ENCODE measurements around the gene OSBPL8.
A peak's percentile ranks its signal among the peaks of the same experiment; 100 is the strongest.

OSBPL8 gene, protein sequence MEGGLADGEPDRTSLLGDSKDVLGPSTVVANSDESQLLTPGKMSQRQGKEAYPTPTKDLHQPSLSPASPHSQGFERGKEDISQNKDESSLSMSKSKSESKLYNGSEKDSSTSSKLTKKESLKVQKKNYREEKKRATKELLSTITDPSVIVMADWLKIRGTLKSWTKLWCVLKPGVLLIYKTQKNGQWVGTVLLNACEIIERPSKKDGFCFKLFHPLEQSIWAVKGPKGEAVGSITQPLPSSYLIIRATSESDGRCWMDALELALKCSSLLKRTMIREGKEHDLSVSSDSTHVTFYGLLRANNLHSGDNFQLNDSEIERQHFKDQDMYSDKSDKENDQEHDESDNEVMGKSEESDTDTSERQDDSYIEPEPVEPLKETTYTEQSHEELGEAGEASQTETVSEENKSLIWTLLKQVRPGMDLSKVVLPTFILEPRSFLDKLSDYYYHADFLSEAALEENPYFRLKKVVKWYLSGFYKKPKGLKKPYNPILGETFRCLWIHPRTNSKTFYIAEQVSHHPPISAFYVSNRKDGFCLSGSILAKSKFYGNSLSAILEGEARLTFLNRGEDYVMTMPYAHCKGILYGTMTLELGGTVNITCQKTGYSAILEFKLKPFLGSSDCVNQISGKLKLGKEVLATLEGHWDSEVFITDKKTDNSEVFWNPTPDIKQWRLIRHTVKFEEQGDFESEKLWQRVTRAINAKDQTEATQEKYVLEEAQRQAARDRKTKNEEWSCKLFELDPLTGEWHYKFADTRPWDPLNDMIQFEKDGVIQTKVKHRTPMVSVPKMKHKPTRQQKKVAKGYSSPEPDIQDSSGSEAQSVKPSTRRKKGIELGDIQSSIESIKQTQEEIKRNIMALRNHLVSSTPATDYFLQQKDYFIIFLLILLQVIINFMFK

DNA sequence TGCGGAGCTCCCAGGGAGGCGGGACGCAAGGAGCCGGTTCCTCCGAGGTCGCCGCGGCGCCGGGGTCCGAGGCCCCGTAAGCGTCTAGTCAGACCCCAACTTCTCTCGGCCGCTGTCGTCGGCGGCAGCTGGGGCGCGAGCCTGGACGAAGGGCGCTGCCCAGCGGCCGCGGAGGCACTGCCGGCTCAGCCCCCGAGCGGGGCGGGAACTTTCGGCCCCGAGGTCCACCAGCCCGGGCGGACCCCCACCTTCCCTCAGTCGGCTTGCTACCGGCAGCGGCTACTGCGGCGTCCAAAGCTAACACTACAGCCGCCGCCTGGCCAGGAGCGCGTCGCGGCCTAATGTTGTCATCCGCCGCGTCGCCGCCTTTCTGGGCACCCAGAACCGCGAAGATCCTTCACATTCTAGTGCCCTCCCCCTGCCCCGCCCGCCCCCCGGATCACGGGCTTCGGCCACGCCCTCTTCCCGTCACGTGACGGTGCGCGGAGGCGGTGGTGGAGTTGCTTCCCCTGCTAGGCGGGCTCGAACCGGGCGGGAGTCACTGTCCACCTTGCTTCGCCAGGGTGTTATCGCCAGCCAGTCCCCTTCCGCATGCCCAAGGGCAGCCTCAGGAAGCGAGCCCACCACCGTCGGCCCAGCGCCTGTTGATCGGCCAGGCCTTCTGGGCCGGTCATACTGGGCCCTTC, at the start of gene OSBPL8:
Gene OSBPL8 (minus strand): TSS at position 372 of the 686 bp plus-strand sequence. CDS start 72,220 bp downstream, outside the sequence.
- DNase-seq (ENCODE audit: low spot score) = peak; percentile 93

DNA sequence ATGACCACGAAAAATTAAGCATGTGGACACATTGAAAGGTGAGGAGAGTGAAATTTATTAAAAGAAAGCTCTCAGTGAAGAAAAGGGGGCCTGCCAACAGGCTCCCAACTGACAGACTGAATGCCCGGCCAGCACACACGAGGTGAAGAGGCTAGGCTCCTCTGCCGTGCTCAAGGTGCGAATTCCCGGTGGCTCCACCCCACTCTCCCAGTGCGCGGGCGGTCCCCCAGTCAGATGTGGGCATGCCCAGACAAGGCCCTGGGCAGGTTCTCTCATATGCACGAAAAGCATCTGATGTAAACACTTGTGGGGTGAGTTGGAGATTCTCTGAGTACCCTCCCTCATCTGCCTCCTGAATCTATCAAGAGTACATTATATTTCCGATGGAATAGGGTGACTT, 48.5 kb upstream of the OSBPL8 start:
- no peak for DNase-seq (ENCODE audit: low spot score)

DNA sequence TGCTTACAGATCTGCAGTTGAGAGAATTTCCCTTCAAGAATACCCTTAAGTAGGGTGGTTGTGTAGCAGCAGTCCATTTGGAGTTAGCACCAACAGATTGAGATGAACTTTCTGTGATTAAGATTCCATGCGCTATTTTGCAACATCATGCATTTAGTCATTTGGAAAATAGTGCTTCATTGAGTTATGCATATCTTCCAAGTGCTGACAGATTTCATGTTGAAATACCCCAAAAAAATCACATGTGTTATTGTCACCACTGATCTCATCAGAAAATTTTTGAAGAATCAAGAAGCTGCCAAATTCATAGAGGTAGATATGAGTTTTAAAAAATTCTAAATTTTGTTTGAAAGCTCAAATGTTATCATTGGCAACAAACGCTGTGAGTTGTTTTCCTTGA, 35.5 kb upstream of the OSBPL8 start:
- DNase-seq (ENCODE audit: low spot score) = no peak

DNA sequence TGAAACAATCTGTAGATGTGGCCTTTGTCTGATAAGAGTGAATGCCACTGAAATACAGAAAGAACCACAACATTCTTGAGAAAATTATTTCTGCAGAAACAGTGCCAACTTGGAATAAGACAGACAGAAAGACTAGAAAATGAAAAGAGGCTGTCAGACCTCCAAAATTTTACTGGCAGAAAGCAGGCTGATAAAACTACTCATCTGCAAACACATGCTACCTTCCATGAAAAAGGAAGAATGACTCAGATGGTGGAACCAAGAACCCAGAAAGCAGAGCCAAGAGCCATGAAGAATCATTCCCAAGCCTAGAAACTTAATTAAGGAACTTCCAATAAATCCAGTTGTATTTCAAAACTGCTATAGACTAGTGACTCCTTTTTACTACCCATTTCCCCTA, 31.9 kb upstream of the OSBPL8 start:
- DNase-seq (ENCODE audit: low spot score) = no peak

DNA sequence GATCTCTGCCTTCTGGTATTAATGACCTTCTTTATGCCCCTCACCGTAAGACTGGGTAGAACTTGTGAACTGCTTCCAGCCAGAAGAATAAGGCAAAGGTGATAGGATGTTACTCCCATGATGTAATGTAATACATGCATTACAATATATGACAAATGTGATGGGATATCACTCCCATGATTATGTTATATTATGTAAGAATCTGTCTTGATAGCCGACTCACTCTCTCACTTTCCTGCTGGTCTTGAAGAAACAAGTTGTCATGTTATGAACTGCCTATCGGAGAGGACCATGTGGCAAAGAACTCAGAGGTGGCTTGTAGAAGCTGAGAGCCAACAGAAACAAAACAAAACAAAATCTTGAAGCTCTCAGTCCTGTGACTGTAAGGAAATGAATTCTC, 30.6 kb upstream of the OSBPL8 start:
- no peak for DNase-seq (ENCODE audit: low spot score)

DNA sequence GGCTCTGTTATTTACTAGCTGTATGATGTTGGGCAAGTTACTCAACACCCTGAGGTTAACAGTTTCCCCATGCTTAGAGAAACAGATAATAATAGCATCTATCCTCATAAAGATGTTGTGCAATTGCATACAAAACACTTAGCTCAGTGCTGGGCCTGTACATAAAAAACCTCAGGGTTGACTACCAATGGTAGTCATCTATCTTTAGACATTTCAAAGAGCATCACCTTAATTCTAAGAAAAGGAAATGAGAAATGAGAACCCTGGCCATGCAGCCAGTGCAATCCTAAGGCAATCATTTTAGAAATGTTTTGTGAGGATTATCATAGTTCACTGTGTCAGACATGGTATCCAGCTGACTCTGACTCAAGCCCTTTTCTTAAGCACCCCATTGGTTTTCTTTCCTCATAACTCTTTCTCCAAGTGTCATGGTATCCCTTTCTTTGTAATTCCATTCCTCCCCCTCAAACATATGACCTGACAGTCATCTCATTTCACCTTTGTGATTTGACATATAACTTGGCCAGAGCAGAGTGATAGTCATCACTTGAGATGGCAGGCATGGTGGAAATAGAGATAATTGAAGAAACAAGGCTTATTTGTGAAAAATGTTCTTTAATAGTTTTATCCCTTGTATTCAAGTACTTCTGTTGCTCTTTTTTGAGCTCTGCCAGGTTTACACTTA, 29.5 kb upstream of the OSBPL8 start:
- no peak for DNase-seq (ENCODE audit: low spot score)

DNA sequence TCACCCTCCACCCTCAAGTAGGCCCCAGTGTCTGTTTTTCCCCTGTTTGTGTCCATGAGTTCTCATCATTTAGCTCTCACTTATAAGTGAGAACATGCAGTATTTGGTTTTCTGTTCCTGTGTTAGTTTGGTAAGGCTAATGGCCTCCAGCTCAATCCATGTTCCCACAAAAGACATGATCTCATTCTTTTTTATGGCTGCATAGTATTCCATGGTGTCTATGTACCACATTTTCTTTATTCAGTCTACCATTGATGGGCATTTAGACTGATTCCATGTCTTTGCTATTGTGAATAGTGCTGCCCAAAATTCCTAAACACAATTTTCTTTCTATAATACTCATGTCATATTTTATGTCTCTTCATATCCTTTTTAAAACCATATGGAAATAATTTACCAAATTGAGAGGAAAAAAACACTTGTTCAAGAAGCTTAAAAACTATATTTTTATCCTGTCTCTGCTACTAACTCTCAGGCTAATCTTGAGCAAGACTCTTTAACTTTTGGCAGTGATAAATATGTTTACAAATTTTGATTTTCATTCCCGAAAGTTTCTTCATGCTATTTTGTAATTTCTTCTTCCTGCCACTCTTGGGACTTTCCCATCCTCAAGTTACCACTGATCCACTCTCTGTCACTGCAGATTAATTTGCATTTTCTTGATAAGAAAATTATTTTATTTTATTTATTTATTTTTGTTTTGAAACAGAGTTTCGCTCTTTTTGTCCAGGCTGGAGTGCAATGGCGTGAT, 28.0 kb upstream of the OSBPL8 start:
- no peak for DNase-seq (ENCODE audit: low spot score)

DNA sequence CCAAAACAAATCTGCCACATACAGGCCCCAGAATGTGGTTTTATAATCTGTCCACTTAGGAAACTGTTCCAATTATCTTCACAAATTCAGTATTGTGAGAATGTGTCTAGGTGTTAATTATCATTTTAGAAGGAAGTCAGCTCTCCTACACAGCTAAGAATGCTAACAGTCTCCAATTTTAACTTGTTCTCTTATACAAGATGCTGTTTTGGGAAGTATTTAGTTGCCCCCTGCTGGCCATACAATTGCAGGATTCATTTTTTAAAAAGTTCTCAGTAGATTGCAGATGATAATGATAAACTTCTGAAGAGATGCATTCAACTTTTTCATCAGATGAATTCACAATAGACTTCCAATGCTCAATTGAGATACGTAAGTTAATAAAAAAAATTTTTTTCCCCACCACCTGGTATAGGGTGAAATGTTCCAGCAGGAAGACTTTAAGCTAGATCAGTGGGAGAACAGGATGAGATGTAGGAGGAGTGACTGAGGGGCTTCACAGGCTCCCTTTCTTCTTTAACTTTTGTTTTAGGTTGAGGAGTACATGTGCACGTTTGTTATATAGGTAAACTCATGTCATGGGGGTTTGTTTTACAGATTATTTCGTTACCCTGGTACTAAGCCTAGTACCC, 27.3 kb upstream of the OSBPL8 start:
- no peak for DNase-seq (ENCODE audit: low spot score)

DNA sequence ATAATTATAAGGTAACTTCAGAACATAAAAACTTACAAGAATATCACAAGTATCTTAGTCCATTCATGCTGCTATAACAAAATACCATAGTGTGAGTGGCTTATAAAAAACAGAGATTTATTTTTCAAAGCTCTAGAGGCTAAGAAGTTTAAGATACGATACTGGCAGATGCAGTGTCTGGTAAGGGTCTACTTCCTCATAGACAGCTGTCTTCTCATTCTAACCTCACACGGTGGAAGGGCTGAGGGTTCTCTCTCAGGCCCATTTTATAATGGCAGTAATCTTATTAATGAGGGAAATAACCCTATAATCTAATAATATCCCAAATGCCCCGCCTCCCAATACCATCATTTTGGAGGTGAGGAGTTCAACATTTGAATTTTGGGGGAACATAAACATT, 23.7 kb upstream of the OSBPL8 start:
- no peak for DNase-seq (ENCODE audit: low spot score)

DNA sequence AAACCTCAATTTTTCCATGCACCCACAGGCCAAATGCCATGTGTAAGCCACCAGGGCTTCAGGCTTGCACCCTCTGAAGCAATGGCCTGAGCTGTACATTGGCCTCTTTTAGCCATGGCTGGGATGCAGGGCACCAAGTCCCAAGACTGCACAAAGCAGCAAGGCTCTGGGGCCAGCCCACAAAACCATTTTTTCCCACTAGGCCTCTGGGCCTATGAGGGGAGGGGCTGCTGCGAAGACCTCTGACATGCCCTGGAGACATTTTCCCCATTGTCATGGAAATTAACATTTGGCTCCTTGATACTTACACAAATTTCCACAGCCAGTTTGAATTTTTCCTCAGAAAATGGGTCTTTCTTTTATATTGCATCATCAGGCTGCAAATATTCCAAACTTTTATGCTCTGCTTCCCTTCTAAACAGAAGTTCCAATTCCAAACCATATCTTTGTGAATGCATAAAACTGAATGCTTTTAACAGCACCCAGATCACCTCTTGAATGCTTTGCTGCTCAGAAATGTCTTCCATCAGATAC, 14.3 kb upstream of the OSBPL8 start:
- DNase-seq (ENCODE audit: low spot score) = no peak

DNA sequence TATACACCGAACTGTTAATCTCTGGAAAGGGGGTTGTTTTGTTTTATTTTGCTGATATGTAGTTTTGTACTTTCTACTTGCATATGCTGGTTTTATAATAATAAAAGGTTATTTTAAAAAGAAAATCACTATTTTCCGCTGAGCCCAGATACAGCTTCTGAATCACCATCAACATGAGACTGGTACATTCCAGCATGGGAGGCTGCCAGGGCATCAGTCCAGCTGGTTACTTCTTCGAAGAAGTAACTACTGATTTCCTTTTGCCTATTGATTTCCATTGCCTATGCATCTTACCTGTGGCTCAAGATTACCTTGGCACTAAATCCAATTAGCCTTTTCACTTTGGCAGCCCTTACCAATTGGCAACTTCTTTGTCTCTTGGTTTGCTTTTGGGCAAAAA, 11.7 kb upstream of the OSBPL8 start:
- DNase-seq (ENCODE audit: low spot score) = no peak

DNA sequence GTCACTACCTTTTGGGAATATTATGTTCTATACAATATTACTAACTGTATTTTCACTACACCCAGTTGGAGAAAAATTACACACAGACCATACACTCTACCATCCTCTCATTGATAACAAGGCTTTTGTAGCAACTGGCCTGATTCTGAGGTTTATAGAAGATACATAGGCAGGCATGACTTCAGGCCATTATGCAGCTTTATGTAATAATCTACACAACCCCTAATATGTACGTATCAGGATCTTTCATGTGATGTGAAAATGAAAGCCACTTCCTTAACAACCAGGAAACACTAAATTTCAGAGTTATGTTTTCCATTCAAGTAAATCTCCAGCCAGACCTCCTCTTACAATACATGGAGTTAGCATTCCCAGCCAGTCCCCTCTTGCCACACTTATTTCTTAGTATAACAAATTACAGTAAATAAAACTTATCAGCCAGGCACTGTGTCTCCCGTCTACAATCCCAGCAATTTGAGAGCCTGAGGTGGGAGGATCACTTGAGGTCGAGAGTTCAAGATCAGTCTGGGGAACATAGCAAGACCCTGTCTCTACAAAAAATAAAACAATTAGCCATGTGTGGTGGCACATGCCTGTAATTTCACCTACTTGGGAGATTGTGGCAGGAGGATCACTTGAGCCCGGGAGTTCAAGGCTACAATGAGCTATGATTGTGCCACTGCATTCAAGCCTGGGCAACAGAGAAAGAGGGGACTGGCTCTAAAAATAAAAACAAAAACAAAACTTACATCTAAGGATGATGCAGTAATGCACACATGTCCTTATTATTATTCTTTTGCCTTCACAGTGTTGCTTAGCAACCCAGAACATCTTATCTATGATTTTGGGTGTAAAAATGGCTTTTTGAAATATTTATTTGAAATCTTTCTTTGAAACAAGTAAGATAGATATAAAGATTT, 10.4 kb upstream of the OSBPL8 start:
- DNase-seq (ENCODE audit: low spot score) = no peak

DNA sequence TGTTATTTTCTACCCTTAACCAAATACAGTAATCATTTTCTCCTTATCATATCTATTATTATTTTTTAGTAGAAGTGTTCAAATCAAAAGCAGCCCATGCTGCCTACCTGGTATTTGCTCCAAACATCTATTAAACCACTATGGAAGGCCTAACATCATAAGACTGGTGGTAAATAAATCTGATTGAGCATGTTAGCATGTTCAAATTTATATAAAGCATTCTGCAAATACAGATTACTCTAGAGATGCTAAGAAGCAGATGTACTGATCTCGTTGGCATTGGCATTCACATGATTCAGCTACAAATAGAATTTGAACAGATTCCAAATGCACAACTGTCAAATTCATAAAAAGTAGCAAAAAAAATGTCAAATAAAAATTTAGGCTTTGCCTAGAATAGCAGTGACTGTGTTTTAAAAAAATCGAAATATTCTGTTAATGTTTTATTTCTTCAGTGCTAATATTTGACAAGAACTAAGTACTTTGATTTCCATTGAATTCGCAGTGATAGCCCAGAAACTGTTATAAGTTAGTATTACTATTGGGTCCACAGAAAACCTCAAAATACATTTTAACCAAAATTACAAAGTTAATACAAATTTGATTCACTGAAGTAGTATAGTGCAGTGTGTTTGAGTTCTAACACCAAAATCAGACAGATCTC, 9.4 kb upstream of the OSBPL8 start:
- DNase-seq (ENCODE audit: low spot score) = peak; percentile 51

DNA sequence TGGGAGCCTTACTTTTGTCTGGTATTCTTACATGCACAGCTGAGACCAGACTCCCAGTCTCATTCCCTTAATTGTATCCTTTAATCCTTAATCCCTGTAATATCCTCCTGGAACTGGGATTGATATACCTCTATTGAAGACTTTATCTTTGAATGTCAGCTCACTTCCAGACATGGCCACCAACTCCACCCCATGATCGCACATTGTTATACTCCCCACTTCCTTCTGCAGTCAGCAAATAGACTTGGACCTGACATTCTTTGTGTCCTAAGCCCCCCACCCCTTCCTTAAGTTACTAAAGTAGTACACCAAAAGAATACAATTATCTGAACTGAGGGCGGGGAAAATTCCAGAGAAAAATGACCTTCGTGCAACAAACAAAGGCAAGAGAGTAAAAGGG, 8.6 kb upstream of the OSBPL8 start:
- no peak for DNase-seq (ENCODE audit: low spot score)

DNA sequence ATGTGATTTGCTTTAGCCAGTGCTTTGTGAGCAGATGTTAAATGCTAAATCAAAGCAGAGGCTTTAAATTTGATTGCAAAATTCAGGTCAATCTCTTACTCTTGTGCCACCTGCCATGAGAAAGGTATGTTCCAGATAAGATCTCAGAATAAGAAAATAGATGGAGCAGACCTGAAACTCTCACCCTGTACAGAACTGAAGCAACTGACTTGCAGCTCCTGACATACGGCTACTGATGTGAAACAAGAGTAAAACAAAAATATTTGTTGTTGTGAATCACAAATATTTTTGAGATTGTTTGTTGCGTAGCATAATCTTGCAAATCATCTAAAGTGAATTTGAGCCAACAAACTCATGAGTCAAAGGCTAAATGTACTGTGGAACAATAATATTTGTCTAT, 3.5 kb upstream of the OSBPL8 start:
- no peak for DNase-seq (ENCODE audit: low spot score)

DNA sequence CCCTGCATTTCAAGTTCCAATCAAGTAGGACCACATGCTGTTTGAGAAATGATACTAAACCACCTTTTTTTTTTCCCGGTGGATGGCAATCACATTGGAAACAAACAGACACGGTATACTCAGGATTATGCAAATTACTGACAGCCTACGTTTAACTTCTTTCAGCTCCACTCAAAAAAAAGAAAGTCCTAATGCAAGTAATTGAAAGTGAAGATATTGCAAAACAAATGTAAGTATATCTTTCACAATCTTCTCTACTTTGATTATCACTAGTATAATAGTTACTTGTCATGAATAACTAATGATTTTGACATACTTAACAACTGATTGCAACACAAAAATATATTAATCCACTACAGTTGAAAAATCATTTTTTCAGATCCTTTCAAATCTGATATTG, 2.6 kb upstream of the OSBPL8 start:
- DNase-seq (ENCODE audit: low spot score) = no peak

DNA sequence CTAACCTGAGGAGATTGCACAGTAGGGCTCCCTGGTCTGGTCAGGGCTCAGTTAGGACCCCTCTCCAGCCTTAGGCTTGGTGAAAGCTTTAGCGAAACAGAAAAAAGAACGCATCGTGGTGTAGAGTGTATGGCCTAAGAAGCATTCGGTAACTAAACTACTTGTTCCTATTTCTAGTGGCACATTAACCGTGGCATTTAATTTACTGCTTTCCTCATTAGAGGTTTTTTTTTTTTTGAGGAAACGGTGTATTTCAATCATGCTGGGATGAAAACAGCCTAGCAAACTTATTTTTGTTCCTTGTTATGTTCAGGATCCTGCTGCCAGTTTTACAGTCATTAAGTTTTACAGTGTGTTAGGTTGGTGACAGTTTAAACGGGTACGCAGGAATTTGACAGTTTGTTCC, 518 bp upstream of the OSBPL8 start:
- no peak for DNase-seq (ENCODE audit: low spot score)

DNA sequence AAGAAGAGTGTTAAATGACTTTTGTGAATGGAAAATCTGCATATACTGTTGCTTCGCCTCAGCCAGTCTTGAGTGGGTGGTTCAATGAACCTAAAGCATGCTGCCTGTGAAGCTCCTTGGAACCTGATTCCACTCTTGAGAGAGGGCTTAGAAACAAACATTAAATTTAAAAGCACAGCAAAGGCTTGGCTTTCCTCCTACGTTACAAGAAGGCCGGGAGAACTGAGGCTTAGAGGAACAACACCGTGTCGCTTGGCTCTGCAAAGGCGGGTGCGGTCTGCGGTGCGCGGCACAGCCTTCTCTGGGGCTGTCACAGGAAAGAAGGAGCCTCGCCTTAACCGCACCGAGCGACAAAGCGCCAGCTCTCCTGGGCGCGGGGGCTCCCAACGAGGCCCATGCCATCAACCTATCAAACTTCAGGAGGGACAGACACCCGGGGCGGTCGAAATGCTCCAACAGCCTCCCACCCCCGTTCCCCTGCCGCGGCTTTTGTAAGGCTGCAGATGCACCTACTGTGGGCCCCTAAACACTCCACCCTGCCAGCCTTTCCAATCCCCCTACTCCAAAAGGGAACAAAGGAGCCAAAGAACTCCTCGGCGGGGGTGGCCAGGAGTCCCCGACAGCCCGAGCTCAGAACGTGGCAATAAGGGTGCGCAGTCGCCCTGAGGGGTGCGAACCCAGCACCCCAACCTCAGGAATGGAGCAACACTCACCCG, 729 bp downstream of the OSBPL8 start:
- DNase-seq (ENCODE audit: low spot score) = no peak
